Motor neuron (in vitro differentiated cells): Measurements from ENCODE around the gene PDE4D. TPM values are rescaled to one million over a fixed set of nuclear protein-coding genes. Genes with fewer than 3 reads are reported as not detected.

ENCODE experiments used
- ATAC-seq, 8 experiments: fragments of 200-7000 bp; cut with Tn5 transposase; replicated peaks in 6 of 8; 2 replicates each; pipeline ENCODE4 v1.8.0; 2021; ENCODE audit warnings: mild to moderate bottlenecking in 8 of 8, moderate library complexity in 8 of 8
- H3K27ac ChIP-seq, 2 donors: fragments of 250-450 bp; sonication (Bioruptor Pico); 2 replicates each; pipeline ENCODE4 v1.9.0; 2021; ENCODE audit warnings: antibody characterized with exemption in 2 of 2, mild to moderate bottlenecking in 2 of 2, moderate library complexity in 1 of 2
- H3K4me1 ChIP-seq, 2 donors: fragments of 250-450 bp; sonication (Bioruptor Pico); replicated peaks in 1 of 2; 2 replicates each; pipeline ENCODE4 v1.6.1; 2021; ENCODE audit warnings: antibody characterized with exemption in 2 of 2, mild to moderate bottlenecking in 2 of 2, moderate library complexity in 1 of 2
- H3K4me3 ChIP-seq, 5 donors: fragments of 250-450 bp; sonication (Bioruptor Pico); 2 replicates each; pipeline ENCODE4 v1.9.0; 2021; ENCODE audit warnings: antibody characterized with exemption in 5 of 5, mild to moderate bottlenecking in 5 of 5, moderate library complexity in 4 of 5
- WGBS, 10 experiments: fragments of 450-650 bp; shearing (Covaris generic); methylation state at CpG; one replicate each; pipeline ENCODE4 v1.0.0; 2022; 5-methylcytosine and 5-hydroxymethylcytosine counted together
- in situ Hi-C, 9 experiments: fragments of 400-800 bp; cut with MboI; loops; one replicate each; pipeline ENCODE4 v1.15.0; 2021; ENCODE audit warnings: low sequenced_read_pairs in 9 of 9, low pct_unique_long_range_greater_than_20kb in 2 of 9; ENCODE audit not compliant: unreplicated experiment in 9 of 9
- total RNA-seq, 8 experiments: library from RNA; unstranded; fragments of 300-600 nt; gene quantifications; 2 replicates each; pipeline versions ENCODE4 v1.2.3 to v1.2.4, GENCODE V29; 2022

Gene PDE4D
- total RNA-seq, 8 experiments from 2014 or later: 10.1 to 57.2 (median 23.7) TPM

GRCh38 chr5:59368951-59369350, 524.6 kb downstream of the PDE4D start:
- ATAC-seq: no peak
- no peak overlapping the region for H3K27ac ChIP-seq
- no peaks in the 10 kb centered on the region for H3K4me1 ChIP-seq
- in situ Hi-C loops: no loop called here
- WGBS, 10 experiments: 44 to 100% (median 83%) methylated on average over 1 to 4 of the region's 4 CpGs
- H3K4me3 ChIP-seq: no peak overlapping the region

DNA sequence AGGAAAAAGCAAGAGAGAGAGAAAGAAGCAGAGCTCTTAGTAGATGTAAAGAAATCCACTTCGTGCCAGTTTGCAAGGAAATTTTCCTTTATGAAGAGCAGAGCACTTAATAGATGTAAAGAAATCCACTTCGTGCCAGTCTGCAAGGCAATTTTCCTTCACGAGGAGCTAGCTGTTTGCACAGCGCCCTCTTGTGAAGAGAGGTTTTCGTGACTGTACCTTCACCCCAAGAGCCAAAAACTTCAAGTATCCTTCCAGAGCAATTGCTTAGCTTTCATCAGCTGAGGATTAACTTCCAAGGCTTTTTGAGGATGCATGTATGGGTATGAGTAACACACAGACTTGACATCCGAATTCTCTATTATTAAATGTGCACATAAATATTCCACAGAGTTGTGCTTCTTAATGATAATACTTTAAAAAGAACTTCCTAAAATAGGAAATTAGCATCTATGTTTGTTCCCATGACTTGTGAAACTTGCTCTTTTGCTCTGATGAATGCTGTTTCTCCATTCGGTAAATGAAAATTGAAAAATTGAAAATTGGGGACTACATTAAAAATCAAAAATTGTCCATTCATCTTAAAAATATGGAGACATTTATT, 525.6 kb downstream of the PDE4D start:
- 0 to 21% (median 16%) methylated on average over 4 to 7 of the region's 7 CpGs; no CpG with 5 or more reads in 1 of the 10 experiments for WGBS, 10 experiments
- in situ Hi-C loops: no loop called here
- Histone ChIP-seq H3K27ac (no peak overlapping the region), H3K4me1 (no peaks in the 10 kb centered on the region), H3K4me3 (no peak overlapping the region)
- ATAC-seq: peak in 5 of 8 experiments; percentile 25 to 88 (median 69)

DNA sequence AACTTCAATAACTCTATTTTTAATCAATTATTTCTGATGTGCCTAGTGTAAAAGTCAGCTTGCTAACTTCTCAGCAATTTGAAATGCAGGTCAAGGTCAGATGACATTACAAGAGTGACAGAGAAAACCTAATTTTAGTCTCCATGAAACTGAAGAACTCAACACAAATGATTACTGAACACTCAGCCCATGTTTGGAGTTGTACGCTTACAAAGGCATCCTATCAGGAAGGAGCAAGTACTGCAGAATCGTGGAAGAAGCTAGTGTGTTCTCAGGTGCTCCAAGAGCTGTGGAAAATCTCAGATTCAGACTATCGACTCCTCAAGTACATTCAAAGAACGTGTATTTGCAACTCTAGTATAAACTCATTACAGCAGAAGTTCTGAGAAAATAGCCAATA, 526.7 kb downstream of the PDE4D start:
- WGBS, 10 experiments: 30 to 94% (median 76%) methylated on average over 1 to 4 of the region's 4 CpGs; no CpG with 5 or more reads in 1 of the 10 experiments
- no peak overlapping the region for H3K4me3 ChIP-seq
- in situ Hi-C loops: no loop called here
- H3K27ac ChIP-seq: no peak overlapping the region
- no peaks in the 10 kb centered on the region for H3K4me1 ChIP-seq
- no peak for ATAC-seq

- no peak overlapping the region for H3K27ac ChIP-seq
- in situ Hi-C loops: no loop called here
- peaks cover 10 to 15% of the 10 kb centered on the region in 2 donors for H3K4me1 ChIP-seq
- no peak overlapping the region for H3K4me3 ChIP-seq
- ATAC-seq: no peak
- WGBS, 10 experiments: 13 to 96% (median 75%) methylated on average over 2 of the region's 2 CpGs; no CpG with 5 or more reads in 2 of the 10 experiments
Measured at GRCh38 chr5:59362438-59362837, 531.1 kb downstream of the PDE4D start.

DNA sequence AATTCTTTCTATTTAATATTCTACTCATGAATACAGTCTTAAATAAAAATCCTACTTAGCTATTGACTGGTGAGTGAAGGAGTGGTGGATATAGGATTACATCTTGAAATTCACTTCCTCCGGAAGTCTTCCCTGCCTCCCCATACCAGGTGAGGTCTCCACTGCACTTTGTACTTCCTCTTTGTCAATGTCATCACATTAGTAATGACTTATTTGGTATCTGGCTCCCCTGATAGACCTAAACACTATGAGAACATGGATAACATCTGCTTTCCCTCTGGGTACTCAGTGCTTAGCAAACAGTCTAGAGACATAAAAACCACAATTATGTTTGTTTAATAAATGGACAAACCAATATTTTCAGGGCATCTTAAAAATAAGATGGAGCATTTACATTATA, 532.1 kb downstream of the PDE4D start:
- 75 to 100% (median 95%) methylated on average over 1 of the region's 1 CpG; no CpG with 5 or more reads in 2 of the 10 experiments for WGBS, 10 experiments
- in situ Hi-C loops: no loop called here
- no peak for ATAC-seq
- Histone ChIP-seq H3K4me3 (no peak overlapping the region), H3K27ac (no peak overlapping the region), H3K4me1 (peaks cover 19 to 22% of the 10 kb centered on the region in 2 donors)

DNA sequence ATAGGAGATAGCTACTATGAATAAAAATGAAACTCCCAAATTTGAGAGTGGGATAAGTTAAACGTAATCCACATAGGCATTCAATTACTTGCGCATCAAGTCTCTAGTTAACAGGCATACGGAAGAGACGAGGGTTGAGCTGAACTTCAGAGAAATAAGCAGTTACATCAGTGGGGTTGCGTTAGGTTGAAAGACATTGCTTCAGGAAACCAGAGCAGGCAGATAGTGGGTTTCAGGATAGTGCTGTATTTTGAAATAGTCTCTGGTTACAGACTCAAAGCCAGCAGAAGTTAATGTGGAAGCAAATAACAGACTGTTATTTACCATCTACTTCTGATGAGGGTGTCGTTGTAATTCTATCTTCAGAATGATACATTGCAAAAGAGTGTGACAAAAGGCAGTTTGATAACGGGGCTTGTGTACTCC, 533.4 kb downstream of the PDE4D start:
- no peak for ATAC-seq
- Histone ChIP-seq H3K4me3 (no peak overlapping the region), H3K4me1 (peaks cover 19 to 22% of the 10 kb centered on the region in 2 donors), H3K27ac (no peak overlapping the region)
- WGBS, 10 experiments: 44 to 92% (median 76%) methylated on average over 2 to 7 of the region's 7 CpGs
- in situ Hi-C loops: no loop called here

DNA sequence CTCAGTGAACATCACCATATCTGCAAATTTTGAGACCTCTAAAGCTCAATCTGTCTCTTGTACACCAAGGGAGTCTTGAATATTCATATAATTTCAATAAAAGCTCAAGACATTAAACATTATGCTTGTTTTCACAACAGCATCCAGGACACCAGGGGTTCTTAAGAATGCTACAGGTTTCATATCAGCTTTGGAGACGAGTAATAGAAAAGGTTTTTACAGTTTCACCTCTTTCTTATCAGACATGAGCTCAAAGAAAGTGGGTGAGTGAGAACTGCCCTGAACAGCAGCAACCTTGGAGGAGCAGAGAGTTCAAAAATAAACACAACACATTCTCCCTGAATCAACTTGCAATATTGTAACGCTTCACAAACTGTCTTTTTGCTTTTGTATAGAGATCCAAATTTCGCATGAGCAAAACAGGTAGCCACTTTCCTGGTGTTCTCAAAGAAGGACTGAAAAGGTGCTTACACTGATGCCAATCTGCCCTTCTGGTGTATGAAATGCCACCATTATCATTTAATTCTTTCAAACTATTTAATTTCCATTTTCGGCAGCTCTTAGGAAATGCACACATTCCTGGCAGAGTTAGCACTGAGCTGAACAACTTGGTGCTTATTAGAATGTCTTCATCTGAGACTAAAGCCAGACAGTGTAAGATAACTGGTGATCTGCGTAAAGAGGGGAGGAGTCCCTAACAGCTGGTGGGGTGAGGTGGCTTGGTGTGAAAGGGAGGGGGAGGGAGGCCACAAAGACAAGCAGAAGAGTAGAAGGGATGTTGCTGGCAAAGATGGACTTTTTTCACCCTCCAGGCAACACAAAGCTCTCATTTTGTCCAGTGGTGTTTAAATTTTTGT, 535.3 kb downstream of the PDE4D start:
- Histone ChIP-seq H3K27ac (no peak overlapping the region), H3K4me1 (peaks cover 19 to 22% of the 10 kb centered on the region in 2 donors), H3K4me3 (no peak overlapping the region)
- WGBS, 10 experiments: 30 to 76% (median 69%) methylated on average over 1 to 5 of the region's 5 CpGs; no CpG with 5 or more reads in 1 of the 10 experiments
- in situ Hi-C loops: no loop called here
- peak; percentile 47 to 95 (median 70) for ATAC-seq

- Histone ChIP-seq H3K4me1 (peaks cover 19 to 22% of the 10 kb centered on the region in 2 donors), H3K27ac (no peak overlapping the region), H3K4me3 (no peak overlapping the region)
- in situ Hi-C loops: no loop called here
- 36 to 100% (median 57%) methylated on average over 1 to 8 of the region's 8 CpGs for WGBS, 10 experiments
- ATAC-seq: peak in 6 of 8 experiments; percentile 47 to 92 (median 72)
Measured at GRCh38 chr5:59357381-59357977, 536.0 kb downstream of the PDE4D start.

- in situ Hi-C loops: no loop called here
- Histone ChIP-seq H3K4me3 (no peak overlapping the region), H3K4me1 (peaks cover 19 to 22% of the 10 kb centered on the region in 2 donors), H3K27ac (no peak overlapping the region)
- WGBS, 10 experiments: 20 to 83% (median 61%) methylated on average over 1 to 7 of the region's 12 CpGs; no CpG with 5 or more reads in 1 of the 10 experiments
- peak in 3 of 8 experiments; percentile 53 to 80 (median 64) for ATAC-seq
Measured at GRCh38 chr5:59356813-59357380, 536.6 kb downstream of the PDE4D start.

GRCh38 chr5:59354811-59355210, 538.7 kb downstream of the PDE4D start:
- in situ Hi-C loops: no loop called here
- Histone ChIP-seq H3K4me3 (no peak overlapping the region), H3K27ac (no peak overlapping the region), H3K4me1 (peaks cover 19 to 22% of the 10 kb centered on the region in 2 donors)
- no peak for ATAC-seq
- 13 to 100% (median 82%) methylated on average over 1 of the region's 1 CpG; no CpG with 5 or more reads in 2 of the 10 experiments for WGBS, 10 experiments

DNA sequence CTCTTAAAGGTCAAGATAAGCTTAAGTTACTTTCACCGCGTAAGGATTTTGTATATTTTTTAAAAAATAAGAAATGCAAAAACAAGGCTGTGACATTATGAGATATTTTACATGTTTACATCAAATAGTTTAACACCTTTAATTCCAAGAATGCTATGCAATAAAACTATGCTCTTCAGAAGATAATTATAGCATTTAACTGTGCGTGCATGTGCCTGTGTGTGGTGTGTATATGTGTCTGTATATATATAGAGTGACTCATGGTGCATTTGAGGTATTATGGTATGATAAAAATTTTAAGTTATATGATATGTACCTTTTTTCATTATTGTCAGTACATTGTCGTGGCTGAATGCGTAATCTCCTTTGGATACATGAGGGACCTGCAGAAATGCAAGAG, 539.3 kb downstream of the PDE4D start:
- no peak overlapping the region for H3K27ac ChIP-seq
- H3K4me1 ChIP-seq: peaks cover 19 to 22% of the 10 kb centered on the region in 2 donors
- no peak for ATAC-seq
- H3K4me3 ChIP-seq: no peak overlapping the region
- WGBS, 10 experiments: 91 to 100% (median 96%) methylated on average over 1 to 5 of the region's 5 CpGs; no CpG with 5 or more reads in 1 of the 10 experiments
- in situ Hi-C loops: no loop called here

GRCh38 chr5:59351076-59351794, 542.3 kb downstream of the PDE4D start:
- in situ Hi-C loops: no loop called here
- WGBS, 10 experiments: 10 to 100% (median 79%) methylated on average over 1 to 4 of the region's 4 CpGs

More at GRCh38 chr5:59351076-59351794, 542.3 kb downstream of the PDE4D start:
- no peak overlapping the region for H3K4me3 ChIP-seq
- ATAC-seq: peak in 1 of 8 experiments; percentile 63
- H3K4me1 ChIP-seq: no peaks in the 10 kb centered on the region
- H3K27ac ChIP-seq: no peak overlapping the region
